ENCODE results near the gene NLGN2. TPM values are rescaled to one million over a fixed set of nuclear protein-coding genes. Genes with fewer than 3 reads are reported as not detected.

NLGN2 gene
- total RNA-seq, 1 experiment from 2014 or later = 70.2 TPM

- H3K4me2 ChIP-seq (ENCODE audit: insufficient read depth, insufficient read length, low read length) = no peak overlapping the region
- H3K18ac ChIP-seq (ENCODE audit: insufficient read length, low read depth, low read length) = no peak overlapping the region
- no peak for TF ChIP-seq CTCF (conservative IDR thresholded peaks at IDR 0.05)
- H3K79me2 ChIP-seq (ENCODE audit: insufficient read depth, low read length) = no peaks in the 10 kb centered on the region
- WGBS (ENCODE audit: extremely low coverage, insufficient read length, low lambda C conversion rate) = no CpG with 5 or more reads among the region's 44 CpGs
- H3K23ac ChIP-seq (ENCODE audit: insufficient read length, low read depth, low read length) = no peak overlapping the region
- no peaks in the 10 kb centered on the region for H3K79me1 ChIP-seq (ENCODE audit: insufficient read depth, low read depth, low read length, poor library complexity, severe bottlenecking)
- no peaks in the 10 kb centered on the region for H3K9me3 Mint-ChIP-seq
- no peak overlapping the region for H2BK15ac ChIP-seq (ENCODE audit: low read depth, low read length)
- H4K20me1 ChIP-seq (ENCODE audit: control insufficient read depth, insufficient read depth, insufficient read length) = peaks cover 2% of the 10 kb centered on the region
- H3K23me2 ChIP-seq (ENCODE audit: insufficient read length, low read depth, low read length, poor library complexity, severe bottlenecking) = no peaks in the 10 kb centered on the region
- no peak overlapping the region for H2BK20ac ChIP-seq (ENCODE audit: low read depth, low read length, poor library complexity, severe bottlenecking)
- H3K9ac ChIP-seq (ENCODE audit: extremely low read depth, insufficient read length, low read length) = no peak overlapping the region
- no peak overlapping the region for H2AFZ ChIP-seq (ENCODE audit: low read length)
- no peak overlapping the region for H2BK120ac ChIP-seq (ENCODE audit: low read depth, low read length, poor library complexity, severe bottlenecking)
- H2AK5ac ChIP-seq (ENCODE audit: insufficient read length, low read length) = no peak overlapping the region
- H3T11ph ChIP-seq (ENCODE audit: low read length) = no peak overlapping the region
- H4K8ac ChIP-seq (replicated peaks; ENCODE audit: insufficient read length, low read depth, low read length) = no peak overlapping the region
- no peak for DNase-seq
- no peak overlapping the region for H3K4ac ChIP-seq (ENCODE audit: low read depth, low read length)
- H2BK12ac ChIP-seq (ENCODE audit: insufficient read length, low read depth, low read length) = no peak overlapping the region
- H3K4me1 ChIP-seq (ENCODE audit: insufficient read depth, low read length) = peaks cover 8% of the 10 kb centered on the region; the same call in 1 of the 2 replicates
- H2BK5ac ChIP-seq (ENCODE audit: insufficient read length, low read length) = no peak overlapping the region
- peaks cover 3 to 20% (median 18%) of the 10 kb centered on the region in 3 experiments; a peak in 5 of 7 replicates for H3K36me3 Mint-ChIP-seq (ENCODE audit: insufficient read depth in 1 of 3, low read depth in 3 of 3)
- H3K14ac ChIP-seq (ENCODE audit: insufficient read depth, low read length) = no peak overlapping the region
- H3K27ac Mint-ChIP-seq = no peak overlapping the region; a peak in 1 of 7 replicates
- H4K5ac ChIP-seq (ENCODE audit: insufficient read length, low read depth, low read length) = no peak overlapping the region
- H3K27me3 ChIP-seq (ENCODE audit: insufficient read depth, low read length) = no peaks in the 10 kb centered on the region
- no peak overlapping the region; a peak in 1 of 5 replicates for H3K4me3 Mint-ChIP-seq
- no peak overlapping the region for H3K27ac ChIP-seq (ENCODE audit: insufficient read length, low read depth, low read length)
- no peak overlapping the region for H3K56ac ChIP-seq (ENCODE audit: insufficient read length, low read depth, low read length)
- H3K9me3 ChIP-seq (ENCODE audit: control insufficient read depth, low read depth, low read length) = no peaks in the 10 kb centered on the region
- no peaks in the 10 kb centered on the region for H3K27me3 Mint-ChIP-seq (ENCODE audit: low read depth)
- H4K91ac ChIP-seq (ENCODE audit: insufficient read length, low read depth, low read length) = no peak overlapping the region
- peaks cover 9 to 21% of the 10 kb centered on the region in 2 experiments for H3K4me1 Mint-ChIP-seq
These were observed 55.1 kb downstream of the NLGN2 start for GRCh38 chr17:7462474-7463371.
